A549 (cell line): ENCODE data around the gene DOLPP1. TPM values are rescaled to one million over a fixed set of nuclear protein-coding genes. Genes with fewer than 3 reads are reported as not detected.

Experiments used
- ATAC-seq, 2 experiments: fragments of 200-7000 bp in 1 of 2; fragments of >200 bp in 1 of 2; cut with Nextera tagmentation in 1 of 2; cut with Tn5 transposase in 1 of 2; 3 replicates each; pipeline versions ENCODE4 v1.8.0 to v1.9.1; 2018 to 2020; ENCODE audit warnings: mild to moderate bottlenecking in 1 of 2, moderate library complexity in 1 of 2
- CTCF ChIA-PET: fragments of 300-600 bp; sonication (Branson Sonifier 250); formaldehyde crosslinking; extraction: SDS; loops from one replicate; lab custom pipeline; 2021; ENCODE audit warnings: antibody characterized with exemption, inconsistent platforms; lab: Yijun Ruan, JAX
- POLR2A ChIA-PET: fragments of 350-600 bp; formaldehyde crosslinking; extraction: SDS; loops from one replicate; lab custom pipeline; 2021; ENCODE audit warnings: antibody characterized with exemption, inconsistent platforms; lab: Yijun Ruan, JAX
- DNase-seq, 2 experiments: peaks; one replicate each; pipeline versions ENCODE4 v3.0.0 to v3.0.0-alpha.2; 2011 to 2016; ENCODE audit warnings: low read depth in 1 of 2, low spot score in 1 of 2
- FAIRE-seq: peaks from 2 replicates; lab custom pipeline; 2011; peaks lifted over from hg19 to GRCh38; lab: Jason Lieb, UNC
- H3K27ac ChIP-seq, 2 experiments: fragments of >200 bp; sonication (Bioruptor Twin); formaldehyde crosslinking; 3 replicates each; pipeline ENCODE4 v1.5.1; 2016 to 2017
- H3K4me1 ChIP-seq: fragments of >200 bp; sonication (Bioruptor Twin); formaldehyde crosslinking; 3 replicates; pipeline ENCODE4 v1.6.1; 2016
- H3K4me2 ChIP-seq: fragments of >200 bp; sonication (Bioruptor Twin); formaldehyde crosslinking; 3 replicates; pipeline ENCODE4 v1.6.1; 2016
- H3K4me3 ChIP-seq: fragments of >200 bp; sonication (Bioruptor Twin); formaldehyde crosslinking; 3 replicates; pipeline ENCODE4 v1.5.1; 2016
- H3K9me3 ChIP-seq: fragments of >200 bp; sonication (Bioruptor Twin); formaldehyde crosslinking; 3 replicates; pipeline ENCODE4 v1.6.1; 2016
- BCL3 ChIP-seq: fragments of >200 bp; sonication (Bioruptor Twin); formaldehyde crosslinking; IDR thresholded peaks from 3 replicates; pipeline ENCODE4 v1.6.1; 2016
- E2F6 ChIP-seq: IDR thresholded peaks from 2 replicates; pipeline ENCODE4 v1.6.1; 2012; ENCODE audit warnings: low read depth, borderline replicate concordance
- EHMT2 ChIP-seq: fragments of 200-600 bp; sonication (generic); IDR thresholded peaks from 2 replicates; pipeline ENCODE4 v1.6.1; 2016; ENCODE audit warnings: antibody characterized with exemption, low read depth, mild to moderate bottlenecking, moderate library complexity
- ESRRA ChIP-seq: fragments of 150-350 bp; IDR thresholded peaks from 2 replicates; pipeline ENCODE4 v1.6.1; 2014; ENCODE audit warnings: mild to moderate bottlenecking, low read length, borderline replicate concordance
- HDAC2 ChIP-seq: fragments of 200-600 bp; sonication (generic); IDR thresholded peaks from 2 replicates; pipeline ENCODE4 v1.6.1; 2016
- HEYL ChIP-seq: fragments of 250-450 bp; sonication (Bioruptor Pico); IDR thresholded peaks from 2 replicates; pipeline ENCODE4 v1.8.0; 2021; ENCODE audit warnings: mild to moderate bottlenecking, moderate library complexity
- HOXA7 ChIP-seq: fragments of 250-450 bp; sonication (Bioruptor Pico); IDR thresholded peaks from 2 replicates; pipeline ENCODE4 v1.5.0; 2020; ENCODE audit warnings: mild to moderate bottlenecking, moderate library complexity
- JUNB ChIP-seq: fragments of >200 bp; sonication (Bioruptor Twin); formaldehyde crosslinking; IDR thresholded peaks from 2 replicates; pipeline ENCODE4 v1.6.1; 2016
- MAFK ChIP-seq: fragments of 450-650 bp; IDR thresholded peaks from 2 replicates; pipeline ENCODE4 v1.6.1; 2014; ENCODE audit not compliant: partially characterized antibody
- MAZ ChIP-seq: fragments of 150-350 bp; IDR thresholded peaks from 2 replicates; pipeline ENCODE4 v1.6.1; 2014; ENCODE audit warnings: antibody characterized with exemption, low read depth, low read length, borderline replicate concordance
- NFE2L2 ChIP-seq: fragments of 150-350 bp; conservative IDR thresholded peaks from 2 replicates; pipeline ENCODE4 v1.6.1; 2014; ENCODE audit warnings: low read length
- NR3C1 ChIP-seq: fragments of >200 bp; sonication (Bioruptor Twin); formaldehyde crosslinking; IDR thresholded peaks from 3 replicates; pipeline ENCODE4 v1.6.1; 2017
- PBX3 ChIP-seq: IDR thresholded peaks from 2 replicates; pipeline ENCODE4 v1.6.1; 2012
- POLR2AphosphoS2 ChIP-seq: conservative IDR thresholded peaks from 2 replicates; pipeline ENCODE4 v1.6.1; 2012; ENCODE audit warnings: low read length, improper control_type of control experiment, inconsistent platforms
- RAD21 ChIP-seq, 2 experiments: fragments of >200 bp in 1 of 2; sonication (Bioruptor Twin) in 1 of 2; formaldehyde crosslinking in 1 of 2; IDR thresholded peaks in 1 of 2; conservative IDR thresholded peaks in 1 of 2; 2 replicates in 1 of 2; 3 replicates in 1 of 2; pipeline ENCODE4 v1.6.1; 2012 to 2018; ENCODE audit warnings: inconsistent platforms in 1 of 2
- RARB ChIP-seq: fragments of 250-450 bp; sonication (Bioruptor Pico); IDR thresholded peaks from 2 replicates; pipeline ENCODE4 v1.8.0; 2021; ENCODE audit warnings: mild to moderate bottlenecking, moderate library complexity
- RCOR1 ChIP-seq: fragments of 150-350 bp; IDR thresholded peaks from 2 replicates; pipeline ENCODE4 v1.6.1; 2014; ENCODE audit warnings: antibody characterized with exemption, low read length, low read depth
- TP53 ChIP-seq: fragments of 250-450 bp; sonication (Bioruptor Pico); IDR thresholded peaks from 2 replicates; pipeline ENCODE4 v1.5.0; 2021; ENCODE audit warnings: mild to moderate bottlenecking, moderate library complexity
- ZFP36 ChIP-seq: fragments of 450-650 bp; IDR thresholded peaks from 2 replicates; pipeline ENCODE4 v1.6.1; 2014; ENCODE audit warnings: borderline replicate concordance; ENCODE audit not compliant: partially characterized antibody
- WGBS: methylation state at CpG from one replicate; pipeline ENCODE4 v1.1.6; 2017; ENCODE audit errors: missing lambda C conversion rate; 5-methylcytosine and 5-hydroxymethylcytosine counted together
- polyA plus RNA-seq, 4 experiments: library from polyadenylated mRNA; depleted of rRNA in 3 of 4; stranded (reverse); fragments of >200 nt; fragmentation: RNase III in 1 of 4; extraction: RNeasy Plus Mini Kit Qiagen cat#74134 plus additional on column Dnase treatment in 1 of 4; gene quantifications; 2 replicates in 3 of 4; 3 replicates in 1 of 4; pipeline ENCODE4 v1.2.3, GENCODE V29; 2011 to 2017
- TF ChIP-seq, protein P1 (sequence below): fragments of 450-650 bp; IDR thresholded peaks from 2 replicates; pipeline ENCODE4 v1.6.1; 2014; ENCODE audit warnings: antibody characterized with exemption
- TF ChIP-seq, protein P2 (sequence below): fragments of 250-450 bp; sonication (Bioruptor Pico); IDR thresholded peaks from 2 replicates; pipeline ENCODE4 v1.5.0; 2021; ENCODE audit warnings: mild to moderate bottlenecking, moderate library complexity, borderline replicate concordance

The DOLPP1 gene
- polyA plus RNA-seq, 2 of the 4 experiments (the other 2 are of a cell fraction), result 23.5 to 25.6 TPM

DNA sequence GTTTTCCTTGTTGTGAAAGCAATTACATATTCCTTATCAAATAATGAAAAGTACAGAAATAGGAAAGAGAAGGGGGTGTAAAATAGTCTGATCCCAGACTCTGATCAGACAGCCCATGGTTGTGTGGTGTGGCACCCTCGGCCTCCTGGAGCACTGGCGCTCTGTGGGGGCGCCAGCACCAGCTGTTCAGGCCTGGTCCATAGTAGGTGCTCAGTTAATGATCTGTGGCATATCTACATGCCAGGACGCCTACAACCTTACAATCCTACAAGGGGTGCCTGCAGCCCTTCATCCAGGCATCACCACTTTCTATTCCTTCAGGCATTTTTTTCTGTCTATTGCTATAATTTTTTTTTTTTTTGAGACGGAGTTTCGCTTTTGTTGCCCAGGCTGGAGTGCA, 27.9 kb upstream of the DOLPP1 start:
- DNase-seq, result no peak
- ATAC-seq, result no peak
- Histone ChIP-seq H3K27ac (no peak overlapping the region), H3K9me3 (no peaks in the 10 kb centered on the region), H3K4me2 (no peak overlapping the region), H3K4me3 (no peak overlapping the region), H3K4me1 (peaks cover 13% of the 10 kb centered on the region)
- TF ChIP-seq HOXA7 (no peak), EHMT2 (no peak), TP53 (CRISPR knock-in tag) (no peak), HEYL (no peak), RARB (CRISPR knock-in tag) (no peak), MAZ (no peak), HDAC2 (no peak), POLR2AphosphoS2 (no peak), ESRRA (no peak)
- TF ChIP-seq, protein P1, sequence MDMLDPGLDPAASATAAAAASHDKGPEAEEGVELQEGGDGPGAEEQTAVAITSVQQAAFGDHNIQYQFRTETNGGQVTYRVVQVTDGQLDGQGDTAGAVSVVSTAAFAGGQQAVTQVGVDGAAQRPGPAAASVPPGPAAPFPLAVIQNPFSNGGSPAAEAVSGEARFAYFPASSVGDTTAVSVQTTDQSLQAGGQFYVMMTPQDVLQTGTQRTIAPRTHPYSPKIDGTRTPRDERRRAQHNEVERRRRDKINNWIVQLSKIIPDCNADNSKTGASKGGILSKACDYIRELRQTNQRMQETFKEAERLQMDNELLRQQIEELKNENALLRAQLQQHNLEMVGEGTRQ, result no peak
- 92% methylated on average over 6 of the region's 6 CpGs for WGBS
- FAIRE-seq, result no peak
- ChIA-PET POLR2A (no interaction called here), CTCF (no interaction called here)

DNA sequence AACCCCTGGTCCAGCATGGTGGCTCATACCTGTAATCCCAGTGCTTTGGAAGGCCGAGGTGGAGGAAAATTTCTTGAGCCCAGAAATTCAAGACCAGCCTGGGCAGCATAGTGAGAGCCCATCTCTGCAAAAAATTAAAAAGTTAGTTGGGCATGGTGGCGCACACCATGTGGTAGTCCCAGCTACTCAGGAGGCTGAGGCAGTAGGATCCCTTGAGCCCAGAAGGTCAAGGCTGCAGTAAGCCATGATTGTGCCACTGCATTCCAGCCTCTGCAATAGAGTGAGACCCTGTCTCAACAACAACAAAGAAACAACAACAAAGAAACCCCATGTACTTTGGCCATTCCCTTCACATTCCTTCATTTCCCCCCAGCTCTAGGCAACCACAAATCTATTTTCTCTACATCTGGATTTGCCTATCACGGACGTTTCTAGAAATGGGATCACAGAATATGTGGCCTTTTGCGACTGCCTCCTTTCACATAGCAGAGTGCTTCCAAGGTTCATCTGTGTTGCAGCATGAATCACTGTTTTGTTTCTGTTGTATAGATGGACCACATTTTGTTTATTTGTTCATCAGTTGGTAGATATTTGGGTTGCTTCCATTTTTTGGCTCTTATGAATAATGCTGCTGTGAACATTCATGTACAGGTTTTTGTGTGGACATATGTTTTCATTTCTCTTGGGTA, 26.6 kb upstream of the DOLPP1 start:
- Histone ChIP-seq H3K4me2 (no peak overlapping the region), H3K4me1 (peaks cover 17% of the 10 kb centered on the region), H3K9me3 (no peaks in the 10 kb centered on the region), H3K4me3 (no peak overlapping the region), H3K27ac (no peak overlapping the region)
- DNase-seq (no peak), FAIRE-seq (no peak), ATAC-seq (no peak)
- POLR2A ChIA-PET, result no interaction called here
- TF ChIP-seq NR3C1, result no peak
- no peak for TF ChIP-seq ZFP36
- no peak for TF ChIP-seq RAD21 (conservative IDR thresholded peaks at IDR 0.05 in 1 of 2, IDR thresholded peaks at IDR 0.05 in 1 of 2)
- TF ChIP-seq BCL3, result no peak
- TF ChIP-seq PBX3, result no peak
- no peak for TF ChIP-seq JUNB
- no peak for TF ChIP-seq NFE2L2
- TF ChIP-seq, protein P2, sequence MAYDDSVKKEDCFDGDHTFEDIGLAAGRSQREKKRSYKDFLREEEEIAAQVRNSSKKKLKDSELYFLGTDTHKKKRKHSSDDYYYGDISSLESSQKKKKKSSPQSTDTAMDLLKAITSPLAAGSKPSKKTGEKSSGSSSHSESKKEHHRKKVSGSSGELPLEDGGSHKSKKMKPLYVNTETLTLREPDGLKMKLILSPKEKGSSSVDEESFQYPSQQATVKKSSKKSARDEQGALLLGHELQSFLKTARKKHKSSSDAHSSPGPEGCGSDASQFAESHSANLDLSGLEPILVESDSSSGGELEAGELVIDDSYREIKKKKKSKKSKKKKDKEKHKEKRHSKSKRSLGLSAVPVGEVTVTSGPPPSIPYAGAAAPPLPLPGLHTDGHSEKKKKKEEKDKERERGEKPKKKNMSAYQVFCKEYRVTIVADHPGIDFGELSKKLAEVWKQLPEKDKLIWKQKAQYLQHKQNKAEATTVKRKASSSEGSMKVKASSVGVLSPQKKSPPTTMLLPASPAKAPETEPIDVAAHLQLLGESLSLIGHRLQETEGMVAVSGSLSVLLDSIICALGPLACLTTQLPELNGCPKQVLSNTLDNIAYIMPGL (CRISPR knock-in tag), result no peak
- no peak for TF ChIP-seq MAFK
- no peak for TF ChIP-seq E2F6
- TF ChIP-seq RCOR1, result no peak
- CTCF ChIA-PET, result interaction anchor here (1.0 kb wide), 1 partner anchor 26 kb away, joined by 3 read pairs; the partner anchor contains the start of gene SH3GLB2
- WGBS, result 82% methylated on average over 5 of the region's 5 CpGs
